MV-4-11 (cell line): ENCODE measurements around the gene PXK.
A peak's percentile ranks its signal among the peaks of the same experiment; 100 is the strongest.
"Not testable (repeated sequence)": the region's sequence is repeated elsewhere in the genome, so short reads cannot be mapped to it uniquely, and the experiment has no call there.

Experiments
- DNase-seq: peaks from one replicate; lab custom pipeline; 2025; lab: John Stamatoyannopoulos, UW

Gene PXK

GRCh38 chr3:58323529-58324390, 8.9 kb upstream of the PXK start:
- DNase-seq = no peak

DNA sequence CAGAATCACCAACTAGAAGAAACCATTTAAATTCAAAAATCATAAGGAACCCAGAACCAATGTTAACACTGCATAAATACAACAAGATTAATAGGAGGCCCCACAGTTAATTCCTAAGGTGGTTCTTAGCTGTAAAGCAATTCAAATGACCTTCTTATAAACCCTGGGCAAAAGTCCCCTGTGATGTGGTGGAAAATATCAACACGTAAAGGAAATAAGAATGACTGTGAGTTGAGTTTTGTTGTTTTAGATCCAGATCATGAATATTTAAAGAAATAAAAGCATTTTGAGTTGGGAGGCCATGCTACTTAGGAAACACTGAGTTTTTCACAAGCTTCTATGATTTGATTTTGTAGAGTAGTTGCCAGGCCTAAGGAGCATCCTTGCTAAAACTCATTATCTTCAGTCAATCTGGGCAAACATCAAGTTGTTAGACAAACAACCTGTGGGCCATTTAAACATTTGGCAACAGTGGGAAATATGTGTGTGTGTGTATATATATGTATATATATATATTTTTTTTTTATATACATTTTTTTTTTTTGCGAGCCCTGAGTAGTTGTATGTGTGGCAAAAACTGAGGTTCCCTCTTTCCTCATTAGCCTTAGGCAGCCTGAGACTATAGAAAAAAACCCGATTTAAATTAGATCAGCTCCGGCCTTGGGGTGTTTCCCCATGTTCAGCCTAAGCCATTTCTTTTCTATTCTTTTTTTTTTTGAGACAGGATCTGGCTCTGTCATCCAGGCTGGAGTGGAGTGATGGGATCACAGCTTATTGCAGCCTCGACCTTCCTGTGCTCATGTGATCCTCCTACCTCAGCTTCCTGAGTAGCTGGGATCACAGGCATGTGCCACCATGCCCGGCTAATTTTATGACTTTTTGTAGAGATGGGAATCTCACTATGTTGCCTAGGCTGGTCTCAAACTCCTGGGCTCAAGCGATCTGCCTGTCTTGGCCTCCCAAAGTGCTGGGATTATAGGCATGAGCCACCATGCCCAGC, 8.0 kb upstream of the PXK start:
- no peak for DNase-seq

- DNase-seq = no peak
Measured at GRCh38 chr3:58325525-58325992, 7.1 kb upstream of the PXK start.

- no peak for DNase-seq
Measured at GRCh38 chr3:58326267-58326900, 6.3 kb upstream of the PXK start.

DNA sequence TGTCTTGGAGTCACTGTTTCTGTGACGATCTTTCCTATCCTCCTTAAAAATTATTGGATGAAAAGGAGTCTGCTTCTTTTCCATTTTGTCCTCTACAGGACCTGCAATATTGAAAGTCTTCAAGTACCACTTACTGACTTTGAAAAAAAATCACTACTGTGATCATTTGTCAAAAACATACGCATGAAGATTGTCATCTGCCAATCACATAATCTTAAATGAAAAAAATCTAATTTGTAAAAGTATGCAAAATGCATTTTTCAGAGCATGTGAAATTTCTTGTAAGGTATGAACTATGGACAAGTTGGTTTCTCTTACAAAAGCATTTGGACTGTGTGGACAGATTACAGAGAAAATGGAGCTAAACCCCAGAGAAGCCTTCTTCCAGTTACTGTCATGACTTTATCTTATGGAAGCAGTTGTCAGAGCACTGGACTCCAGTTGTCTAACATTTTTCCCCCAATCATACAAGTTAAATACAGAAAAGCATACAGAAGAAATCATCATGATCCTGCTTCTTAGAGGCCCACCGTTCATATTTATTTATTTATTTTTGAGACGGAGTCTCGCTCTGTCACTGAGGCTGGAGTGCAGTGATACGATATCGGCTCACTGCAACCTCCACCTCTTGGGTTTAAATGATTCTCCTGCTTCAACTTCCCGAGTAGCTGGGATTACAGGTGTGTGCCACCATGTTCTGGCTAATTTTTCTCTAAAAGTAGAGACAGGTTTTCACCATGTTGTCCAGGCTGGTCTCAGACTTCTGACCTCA, 3.4 kb upstream of the PXK start:
- DNase-seq = no peak

DNA sequence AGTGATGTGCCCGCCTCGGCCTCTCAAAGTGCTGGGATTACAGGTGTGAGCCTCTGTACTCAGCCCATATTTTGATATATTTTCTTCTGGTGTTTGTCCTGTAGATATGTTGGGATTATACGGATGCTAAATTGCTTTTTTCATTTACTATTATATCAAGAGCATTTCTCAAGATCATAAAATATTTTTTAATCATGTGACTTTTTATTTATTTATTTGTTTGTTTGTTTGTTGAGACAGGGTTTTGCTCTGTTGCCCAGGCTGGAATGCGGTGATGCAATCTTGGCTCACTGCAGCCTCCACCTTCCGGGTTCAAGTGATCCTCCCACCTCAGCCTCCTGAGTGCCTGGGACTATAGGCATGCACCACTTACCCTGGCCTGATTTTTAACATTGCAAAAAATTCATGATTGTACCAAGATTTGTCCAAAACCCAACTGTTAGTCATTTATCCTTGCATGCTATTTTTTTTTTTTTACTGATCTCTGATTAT, 2.7 kb upstream of the PXK start:
- no peak for DNase-seq

DNA sequence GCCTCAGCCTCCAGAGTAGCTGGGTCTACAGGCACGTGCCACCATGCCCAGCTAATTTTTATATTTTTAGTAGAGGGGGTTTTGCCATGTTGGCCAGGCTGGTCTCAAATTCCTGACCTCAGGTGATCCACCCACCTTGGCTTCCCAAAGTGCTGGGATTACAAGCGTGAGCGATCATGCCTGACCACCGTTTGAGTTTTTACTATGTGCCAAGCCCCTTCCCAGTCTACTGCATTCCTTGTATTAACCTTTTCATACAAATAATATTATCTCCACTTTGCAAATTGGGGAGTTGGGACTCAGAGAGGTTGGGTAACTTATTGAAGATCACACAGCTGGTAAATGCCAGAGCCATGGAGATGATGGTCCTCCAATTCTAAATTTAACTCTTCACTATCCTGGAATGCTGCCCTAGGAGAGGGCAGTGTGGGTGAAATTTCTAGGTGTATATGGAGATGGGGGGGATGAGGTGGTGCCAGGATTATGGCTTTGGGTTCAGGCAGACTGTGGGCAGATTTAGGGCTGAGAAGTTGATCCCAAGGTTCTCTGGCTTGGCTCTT, 1.0 kb upstream of the PXK start:
- DNase-seq = no peak

DNA sequence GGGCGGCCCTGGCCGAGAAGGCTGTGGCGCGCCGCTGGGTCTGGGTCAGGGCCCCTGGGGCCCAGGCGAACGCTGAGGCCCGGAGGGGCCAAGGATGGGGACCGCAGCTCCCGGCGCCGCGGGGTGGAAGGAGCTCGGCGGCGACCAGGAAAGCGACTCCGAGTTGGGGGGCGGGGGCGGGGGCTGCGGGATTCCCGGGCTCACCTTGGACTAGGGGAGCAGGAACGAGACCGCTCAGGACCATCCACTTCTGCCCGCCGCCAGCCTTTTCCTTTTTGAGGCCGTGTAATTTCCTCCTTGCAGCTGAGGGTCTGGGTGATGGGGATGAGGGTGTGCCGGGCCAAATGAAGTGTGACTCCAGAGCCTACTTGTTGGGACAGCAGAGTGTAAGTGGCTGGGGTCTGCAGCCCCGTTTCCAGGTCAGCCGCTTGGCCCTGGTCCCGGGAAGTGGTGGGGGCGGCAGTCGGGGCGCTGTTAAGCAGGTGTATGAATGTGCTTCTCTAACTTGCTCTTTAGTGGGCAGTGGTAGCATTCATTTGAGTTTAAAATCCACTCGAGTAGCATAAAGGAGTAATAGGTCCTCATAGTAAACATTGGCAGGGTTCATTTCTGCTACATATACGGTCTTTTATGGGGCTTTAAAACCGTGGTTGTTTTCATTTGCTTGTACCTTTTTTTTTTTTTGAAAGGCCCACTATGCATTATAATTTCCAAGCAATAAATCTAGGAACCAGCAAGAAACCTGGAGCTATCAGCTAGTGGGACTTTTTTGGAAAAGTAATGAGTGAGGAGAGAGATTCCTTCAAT, 717 bp downstream of the PXK start:
- peak; percentile 10 for DNase-seq

GRCh38 chr3:58334013-58334321, 1.3 kb downstream of the PXK start:
- peak; percentile 8 for DNase-seq

DNA sequence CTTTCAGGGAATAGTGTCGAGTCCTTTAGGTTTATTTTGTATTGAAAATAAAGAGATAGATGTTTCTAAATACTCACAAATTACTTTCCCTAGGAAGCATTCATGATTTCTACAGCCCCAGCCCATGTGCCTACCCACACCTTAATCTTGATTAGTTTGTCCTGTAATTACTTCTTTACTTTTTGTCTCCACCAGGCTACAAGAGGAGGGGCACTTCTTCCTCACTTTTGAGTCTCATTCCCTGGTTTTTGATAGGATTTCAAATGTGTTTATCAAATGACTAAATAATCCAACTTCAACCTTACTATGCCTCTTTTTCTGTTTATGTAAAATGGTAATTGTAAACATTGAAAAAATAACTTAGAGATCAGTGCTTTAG, 1.8 kb downstream of the PXK start:
- no peak for DNase-seq

DNA sequence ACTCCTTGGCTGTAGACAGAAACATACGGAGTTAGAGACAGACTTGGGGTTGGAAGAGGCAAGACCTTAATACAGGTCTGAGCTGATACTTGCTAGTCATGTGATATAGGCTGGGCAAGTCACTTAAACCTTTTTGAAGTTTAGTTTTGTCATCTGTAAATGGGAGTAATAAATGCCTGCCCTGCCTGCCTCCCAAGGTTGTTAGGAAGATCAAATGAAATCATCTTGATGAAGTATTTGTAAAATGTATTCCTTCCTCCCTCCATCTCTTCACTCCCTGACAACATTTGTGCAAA, 2.9 kb downstream of the PXK start:
- DNase-seq = no peak

DNA sequence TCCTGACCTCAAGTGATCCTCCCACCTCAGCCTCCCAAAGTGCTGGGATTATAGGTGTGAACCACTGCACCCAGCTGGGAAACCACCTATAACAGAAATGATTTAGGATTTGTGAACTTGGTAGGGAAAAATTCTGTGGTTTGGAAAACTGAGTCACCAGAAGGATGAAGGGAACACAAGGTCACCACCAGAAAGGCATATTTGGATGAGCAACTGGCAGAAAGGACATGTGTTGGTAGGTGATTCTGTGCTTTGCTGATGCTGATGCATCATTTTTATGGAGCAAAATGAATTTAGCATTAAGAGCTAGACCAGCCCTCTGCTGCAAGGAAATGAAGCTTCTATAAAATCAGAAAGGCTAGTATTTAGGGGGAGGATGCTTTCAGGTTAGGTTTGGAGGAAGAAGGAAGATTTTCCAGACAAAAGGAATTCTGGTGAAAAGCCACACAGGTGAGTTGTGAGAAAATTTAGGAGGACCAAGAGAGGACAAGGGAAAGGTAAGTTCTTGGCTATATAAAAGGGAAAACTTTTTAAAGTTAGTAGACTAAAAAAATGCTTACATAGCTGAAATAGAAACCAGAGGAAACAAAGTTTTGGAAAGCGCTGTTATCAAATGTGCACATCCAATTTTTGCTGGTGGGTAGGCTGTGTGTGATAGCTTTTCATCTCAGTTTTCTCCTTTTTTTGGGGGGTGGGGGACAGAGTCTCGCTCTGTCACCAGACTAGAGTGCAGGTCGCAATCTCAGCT, 3.6 kb downstream of the PXK start:
- no peak for DNase-seq

- no peak for DNase-seq
Measured at GRCh38 chr3:58337190-58337589, 4.5 kb downstream of the PXK start.

- DNase-seq = not testable (repeated sequence)
Measured at GRCh38 chr3:58339146-58339545, 6.5 kb downstream of the PXK start.

DNA sequence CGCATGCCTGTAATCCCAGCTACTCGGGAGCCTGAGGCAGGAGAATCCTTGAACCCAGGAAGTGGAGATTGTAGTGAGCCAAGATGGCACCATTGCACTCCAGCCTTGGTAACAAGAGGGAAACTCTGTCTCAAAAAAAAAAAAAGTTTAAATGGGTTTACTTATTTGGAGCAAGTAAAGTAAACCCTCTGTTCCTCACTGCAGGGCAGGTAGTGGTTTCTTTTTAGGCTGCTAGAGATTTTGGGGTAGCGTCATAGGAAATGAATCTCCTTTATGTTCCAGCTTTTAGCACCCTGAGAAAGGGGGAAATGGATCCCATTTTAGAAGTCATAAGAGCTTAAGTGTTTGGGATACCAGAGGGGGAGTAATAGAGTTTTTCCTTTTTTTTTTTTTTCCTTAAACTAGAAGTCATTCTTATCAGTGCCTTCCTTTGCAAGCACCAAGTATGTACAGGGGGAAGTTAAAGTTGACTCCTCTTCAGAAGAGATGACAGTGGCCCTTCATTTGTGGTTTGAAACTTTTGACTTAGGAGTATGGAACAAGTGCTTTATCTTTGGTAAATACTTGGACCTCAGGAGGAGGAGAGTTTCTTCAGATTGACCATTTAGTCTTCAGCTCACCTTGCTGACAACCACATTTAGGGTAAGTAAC, 8.0 kb downstream of the PXK start:
- DNase-seq = no peak

DNA sequence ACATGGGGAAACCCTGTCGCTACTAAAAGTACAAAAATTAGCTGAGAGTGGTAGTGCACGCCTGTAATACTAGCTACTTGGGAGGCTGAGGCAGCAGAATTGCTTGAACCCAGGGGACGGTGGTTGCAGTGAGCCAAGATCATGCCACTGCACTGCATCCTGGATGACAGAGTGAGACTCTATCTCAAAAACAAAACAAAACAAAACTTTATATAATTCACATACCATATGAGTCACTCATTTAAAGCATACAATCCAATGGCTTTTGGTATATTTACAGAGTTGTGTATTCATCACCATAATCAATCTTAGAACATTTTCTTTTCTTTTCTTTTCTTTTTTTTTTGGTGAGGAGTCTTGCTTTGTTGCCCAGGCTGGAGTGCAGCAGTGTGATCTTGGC, 8.7 kb downstream of the PXK start:
- no peak for DNase-seq

DNA sequence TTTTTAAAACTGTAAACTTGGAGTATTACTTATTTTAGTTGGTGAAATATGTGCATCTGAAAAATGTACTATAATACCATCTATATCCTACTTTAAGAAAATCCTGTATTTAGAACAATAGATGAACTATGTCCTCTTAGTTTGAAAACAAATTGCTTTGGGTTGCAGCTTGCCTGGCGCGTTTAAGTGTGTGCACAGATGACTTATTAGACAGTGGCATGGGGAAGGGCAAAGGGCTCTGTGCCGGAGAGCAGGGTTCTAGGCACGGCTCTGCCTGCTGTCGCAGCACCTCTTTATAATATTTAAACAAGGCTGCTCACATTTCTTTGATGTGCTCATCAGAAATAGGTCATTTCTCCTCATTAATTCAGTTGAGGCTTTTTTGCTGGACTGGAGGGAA, 10.0 kb downstream of the PXK start:
- no peak for DNase-seq

- DNase-seq = no peak
Measured at GRCh38 chr3:58345457-58345856, 12.8 kb downstream of the PXK start.

GRCh38 chr3:58346368-58346767, 13.7 kb downstream of the PXK start:
- DNase-seq = no peak
